DMS79 treated with DMSO at 0.1 percent for 48 hours (cell line): Measurements from ENCODE around the gene SYTL4.

ENCODE experiments used
- DNase-seq: peaks from one replicate; lab custom pipeline; 2025; lab: John Stamatoyannopoulos, UW

Gene SYTL4

DNA sequence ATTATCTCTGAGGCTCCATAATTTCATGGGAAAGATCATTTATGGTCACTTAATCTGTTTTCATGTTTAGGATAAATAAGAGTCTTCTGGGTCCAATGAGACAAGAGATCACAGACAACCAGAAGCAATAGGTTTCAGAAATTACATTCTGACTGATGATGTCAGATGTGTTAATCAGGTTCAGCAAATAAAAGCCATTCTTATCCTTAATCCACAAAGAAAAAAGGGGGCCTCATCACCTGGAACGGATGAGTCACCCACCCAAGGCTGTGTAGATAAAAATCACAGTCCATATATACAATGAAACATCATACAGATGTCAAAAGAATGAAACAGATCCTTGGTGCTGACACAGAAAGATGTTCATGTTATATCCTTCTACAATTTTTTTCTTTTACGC, 36.6 kb downstream of the SYTL4 start:
- no peak for DNase-seq

DNA sequence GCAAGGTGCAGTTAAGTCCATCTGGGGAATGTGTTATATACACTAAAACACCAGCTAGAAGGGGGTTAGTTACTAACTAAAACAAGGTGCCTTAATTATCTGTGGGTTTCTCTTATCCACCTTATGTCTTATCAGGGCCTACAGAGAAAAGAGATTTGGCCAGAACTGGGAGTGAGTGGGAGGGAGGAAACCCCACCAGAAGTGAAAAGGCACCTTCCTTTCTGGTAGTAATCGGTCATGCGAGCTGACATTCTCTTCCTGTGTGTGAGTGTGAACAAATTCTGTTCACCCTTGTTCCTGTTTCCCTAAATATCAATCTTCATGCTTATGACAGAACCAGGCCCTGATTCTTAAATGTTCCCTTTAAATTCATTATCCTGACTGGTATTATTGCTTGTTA, 44.4 kb downstream of the SYTL4 start:
- DNase-seq = no peak

DNA sequence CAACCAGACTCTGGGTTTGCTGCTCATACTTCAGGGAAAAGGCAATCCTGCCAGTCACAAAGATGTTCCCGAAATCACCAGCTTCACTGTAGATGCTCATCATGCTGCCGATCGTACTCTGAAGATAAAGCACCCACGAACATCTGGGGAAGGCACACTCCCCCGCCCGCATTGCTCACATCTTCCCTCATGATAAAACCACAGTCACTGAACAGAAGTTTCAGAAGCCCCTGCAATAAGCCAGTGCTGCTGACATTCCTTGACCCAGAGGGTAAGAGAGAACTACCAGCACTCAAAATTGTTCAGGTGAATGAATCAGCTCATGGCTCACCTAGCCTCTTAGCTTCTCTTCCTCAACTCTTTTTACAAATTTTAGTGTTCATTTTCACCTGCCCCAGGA, 44.8 kb downstream of the SYTL4 start:
- no peak for DNase-seq

DNA sequence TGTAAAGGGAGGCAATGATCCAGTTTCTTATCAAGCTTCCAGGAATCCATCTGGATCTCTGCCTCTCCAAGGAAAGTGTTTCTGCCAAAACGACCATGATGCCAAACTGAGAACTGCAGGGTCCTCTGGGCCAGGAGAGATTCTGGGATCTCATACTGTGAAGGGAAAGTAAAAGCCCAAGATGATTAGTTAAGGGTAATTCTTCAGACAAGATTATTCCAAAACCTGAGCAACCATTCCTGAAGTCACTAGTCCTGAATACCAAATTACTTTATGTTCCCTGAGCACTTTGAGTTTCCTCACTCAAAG, 46.0 kb downstream of the SYTL4 start:
- no peak for DNase-seq

DNA sequence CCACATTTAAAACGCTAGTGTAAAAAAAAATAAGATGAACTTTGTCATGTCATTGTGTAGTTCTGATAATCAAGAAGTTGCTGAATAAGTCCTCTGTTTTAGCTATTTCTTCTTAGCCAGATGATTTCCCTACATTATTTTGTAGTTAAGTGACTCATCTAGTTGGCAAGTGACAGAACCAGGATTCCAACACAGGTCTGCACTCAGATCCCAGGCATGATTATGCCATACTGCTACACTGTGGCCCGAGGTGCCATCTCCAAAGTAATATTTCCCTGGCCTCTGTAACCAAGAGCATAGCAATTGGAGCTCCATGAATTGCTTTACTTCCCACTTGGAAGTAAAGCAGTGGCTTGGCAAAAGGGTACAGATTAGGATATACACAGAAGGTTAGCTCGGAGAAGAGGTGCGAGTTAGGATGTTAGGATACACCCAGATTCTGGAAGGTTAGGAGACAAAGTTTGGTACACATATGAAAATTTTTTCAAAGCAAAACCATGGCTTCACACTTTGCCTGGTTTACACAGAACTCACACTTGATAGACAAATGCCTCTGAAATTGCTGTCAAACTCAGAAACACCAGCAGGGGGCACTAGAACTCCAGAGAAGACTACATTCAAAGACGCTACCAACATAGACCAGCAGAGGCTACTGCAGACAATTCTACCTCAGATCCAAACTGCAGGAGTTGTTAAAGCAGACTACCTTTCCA, 46.5 kb downstream of the SYTL4 start:
- peak; percentile 58 for DNase-seq

DNA sequence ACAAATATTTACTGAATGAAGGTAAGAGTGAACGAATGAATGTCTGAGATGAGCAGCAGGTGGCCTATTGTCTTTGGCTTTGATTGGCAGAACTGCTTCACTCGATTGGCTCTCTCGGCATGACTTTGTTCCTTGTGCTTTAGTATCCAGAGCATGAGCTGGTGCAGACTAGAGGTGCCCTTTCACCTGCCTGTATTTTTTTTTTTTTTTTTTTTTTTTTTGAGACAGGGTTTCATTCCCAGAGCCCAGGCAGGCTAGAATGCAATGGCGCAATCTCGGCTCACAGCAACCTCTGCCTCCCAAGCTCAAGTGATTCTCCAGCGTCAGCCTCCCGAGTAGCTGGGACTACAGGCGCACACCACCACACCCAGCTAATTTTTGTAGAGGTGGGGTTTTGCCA, 49.0 kb downstream of the SYTL4 start:
- DNase-seq = no peak

DNA sequence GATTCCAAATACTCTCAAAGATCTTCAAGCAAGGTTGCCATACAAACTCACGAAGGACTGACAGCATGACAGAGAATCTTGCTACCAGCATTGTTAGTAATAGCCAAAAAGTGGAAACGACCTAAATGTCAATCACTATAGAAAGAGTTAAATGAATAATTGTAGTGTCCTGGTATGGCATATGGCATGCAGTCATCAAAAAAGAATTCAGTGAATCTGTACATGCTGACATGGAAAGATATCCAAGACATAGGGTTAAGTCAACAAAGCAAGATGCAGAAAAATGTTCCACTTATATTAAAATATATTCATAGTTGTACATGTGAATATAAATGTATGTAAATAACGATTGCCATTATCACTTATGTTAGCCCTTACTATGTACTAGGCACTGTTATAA, 50.3 kb downstream of the SYTL4 start:
- no peak for DNase-seq

DNA sequence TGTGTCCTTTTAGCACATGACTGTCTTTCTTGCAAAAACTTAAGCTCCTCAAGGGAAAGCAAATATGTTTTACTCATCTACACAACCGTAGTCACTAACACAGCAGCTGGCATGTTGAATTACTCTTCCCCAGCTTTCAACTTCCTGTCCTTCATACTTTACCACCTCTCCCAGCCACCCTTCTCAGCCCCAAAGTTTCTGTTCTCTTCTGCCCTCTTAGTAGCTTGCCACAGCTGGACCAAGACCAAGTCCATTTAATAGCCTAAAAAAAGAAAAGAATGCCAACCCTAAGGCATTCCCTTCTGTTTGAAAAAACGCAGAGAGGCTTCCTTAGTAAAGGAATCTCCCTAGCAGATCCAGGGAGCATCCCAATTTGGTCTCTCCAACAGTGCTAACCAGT, 51.2 kb downstream of the SYTL4 start:
- DNase-seq = no peak

DNA sequence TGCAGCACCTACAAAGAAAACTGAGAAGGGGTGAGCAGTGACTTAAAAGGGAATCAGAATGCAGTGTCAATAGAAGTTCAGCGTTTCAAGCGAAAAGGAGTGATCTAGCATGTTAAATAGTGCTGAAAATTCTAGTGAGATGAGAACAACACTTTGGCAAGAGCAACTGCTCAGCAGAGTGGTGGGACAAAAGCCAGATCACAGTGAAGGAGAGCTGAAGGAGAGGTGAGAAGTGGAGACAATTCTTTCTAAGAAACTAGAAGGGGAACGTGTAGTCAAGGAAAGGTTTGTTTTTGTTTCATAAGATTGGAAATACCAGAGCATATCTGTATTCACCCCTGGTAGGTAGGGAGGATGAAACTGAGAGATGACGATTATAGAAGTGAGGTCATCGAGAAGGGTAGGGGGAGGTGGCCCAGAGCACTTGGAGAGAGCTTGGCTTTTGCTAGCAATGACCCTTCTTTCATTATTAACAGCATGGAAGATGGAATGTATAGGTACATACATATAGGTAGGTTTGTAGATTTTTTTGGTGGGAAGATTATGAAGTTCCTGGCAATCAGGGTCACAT, 54.2 kb downstream of the SYTL4 start:
- DNase-seq = no peak

DNA sequence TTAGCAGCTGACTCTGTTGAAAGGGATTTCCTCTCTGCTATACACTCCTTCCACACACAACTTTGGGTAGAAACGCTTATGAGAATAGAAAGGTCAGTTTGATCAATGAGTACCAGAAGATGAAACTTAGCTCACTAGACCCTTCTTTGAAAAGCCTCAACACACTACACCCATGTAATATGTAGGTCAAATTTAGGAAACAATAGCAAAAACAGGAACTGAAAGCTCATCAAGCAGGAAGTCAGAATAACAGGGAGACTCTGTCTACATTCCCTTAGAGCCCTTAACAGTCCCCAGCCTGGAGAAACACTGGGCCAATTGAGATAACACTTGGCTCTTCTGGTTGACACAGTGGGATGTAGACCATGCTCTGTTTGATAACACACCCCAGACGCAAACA, 57.2 kb downstream of the SYTL4 start:
- DNase-seq = no peak

DNA sequence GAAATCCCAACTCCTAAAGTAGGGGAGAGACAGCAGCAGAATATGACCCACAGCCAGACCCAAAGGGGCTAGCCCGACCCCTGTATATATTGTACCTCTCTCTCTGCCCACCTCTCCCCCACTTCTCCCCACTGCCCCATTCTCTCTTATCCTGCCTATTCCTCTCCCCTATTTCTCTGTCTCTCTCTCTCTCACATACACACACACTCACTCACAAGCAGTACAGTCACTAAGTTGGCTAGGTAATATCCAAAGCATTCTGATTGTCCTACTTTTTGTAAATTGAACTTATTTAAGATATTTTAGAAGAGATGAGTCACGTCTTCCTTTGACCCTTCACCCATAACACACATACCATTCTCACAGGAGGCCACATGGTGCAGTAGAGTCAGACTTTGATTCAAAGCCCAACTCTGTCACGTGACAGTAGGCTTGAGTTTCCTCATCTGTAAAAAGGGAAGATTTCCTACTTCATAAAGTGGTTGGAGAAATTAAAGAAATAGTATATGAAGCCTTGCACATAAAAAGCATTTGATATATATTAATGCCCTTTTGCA, 58.4 kb downstream of the SYTL4 start:
- DNase-seq = no peak

DNA sequence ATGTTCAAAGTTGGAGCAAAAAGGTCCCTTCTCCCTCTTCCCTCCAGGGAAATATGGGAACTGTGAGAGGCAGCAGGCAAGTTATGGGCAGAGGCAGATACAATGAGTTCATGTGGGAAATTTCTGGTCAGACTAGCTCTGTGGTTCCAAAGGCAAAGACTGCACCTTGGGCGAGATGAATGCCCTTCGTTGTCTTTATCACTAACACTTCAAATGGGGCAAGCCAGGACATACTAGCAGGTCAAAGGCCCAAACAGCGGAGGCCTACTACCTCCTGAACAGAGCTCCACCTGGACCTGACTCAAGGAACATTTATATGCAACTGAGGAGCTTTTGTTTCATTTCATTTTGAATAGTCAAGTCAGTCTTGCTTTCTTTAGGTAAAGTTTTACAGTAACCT, 59.0 kb downstream of the SYTL4 start:
- no peak for DNase-seq

DNA sequence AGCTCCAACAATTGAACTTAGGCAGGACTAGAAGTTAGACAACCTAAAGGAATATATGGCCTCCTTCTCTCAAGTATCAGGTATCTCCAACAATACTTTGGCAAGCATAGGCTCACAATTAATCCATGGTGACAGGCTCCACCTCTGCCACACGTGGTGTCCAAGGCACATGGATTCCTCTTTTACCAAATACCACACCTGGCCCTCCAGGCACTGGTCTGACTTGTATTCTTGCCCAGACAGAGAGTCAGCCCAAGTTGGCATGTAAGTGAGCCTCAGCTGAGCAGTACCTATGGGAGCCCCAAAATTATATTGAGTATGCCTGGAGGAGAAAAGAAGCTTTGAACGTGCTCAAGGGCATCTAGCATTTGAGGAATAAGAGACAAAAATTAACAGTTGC, 68.3 kb downstream of the SYTL4 start:
- no peak for DNase-seq

DNA sequence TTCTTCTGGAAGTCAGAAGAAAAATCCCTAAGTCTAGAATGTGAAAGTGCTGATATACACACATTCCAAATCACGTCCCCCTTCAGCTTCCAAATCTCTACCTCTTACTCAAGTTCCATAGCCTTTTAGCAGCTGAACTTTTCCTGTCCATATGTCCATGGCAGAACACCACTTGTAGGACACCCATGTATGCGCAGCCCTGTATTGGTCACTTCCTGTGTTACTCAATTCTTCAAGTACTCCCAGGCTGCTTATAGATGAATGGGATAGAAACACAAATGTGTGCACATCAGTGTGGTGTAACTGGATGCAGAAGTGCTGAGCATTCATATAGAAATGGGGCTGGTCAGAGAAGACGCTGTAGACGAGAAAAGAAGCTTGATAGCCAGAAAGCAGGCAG, 69.1 kb downstream of the SYTL4 start:
- DNase-seq = no peak

DNA sequence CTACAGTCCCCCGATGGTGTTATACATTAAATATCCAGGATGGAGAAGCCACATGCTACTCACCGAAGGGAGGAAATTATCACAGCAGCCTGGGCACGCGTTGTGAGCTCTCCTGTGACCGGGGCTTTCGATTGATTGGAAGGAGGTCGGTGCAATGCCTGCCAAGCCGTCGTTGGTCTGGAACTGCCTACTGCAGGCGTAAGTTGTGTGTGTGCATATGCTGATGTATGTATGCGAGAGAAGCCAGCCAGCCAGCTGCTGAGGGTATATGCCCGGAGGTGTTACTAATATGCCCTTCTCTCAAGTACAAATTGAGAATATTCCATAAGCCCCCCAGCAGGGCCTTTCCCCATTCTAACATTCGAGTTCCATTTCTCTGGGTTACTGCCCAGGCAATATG, 69.8 kb downstream of the SYTL4 start:
- DNase-seq = no peak

DNA sequence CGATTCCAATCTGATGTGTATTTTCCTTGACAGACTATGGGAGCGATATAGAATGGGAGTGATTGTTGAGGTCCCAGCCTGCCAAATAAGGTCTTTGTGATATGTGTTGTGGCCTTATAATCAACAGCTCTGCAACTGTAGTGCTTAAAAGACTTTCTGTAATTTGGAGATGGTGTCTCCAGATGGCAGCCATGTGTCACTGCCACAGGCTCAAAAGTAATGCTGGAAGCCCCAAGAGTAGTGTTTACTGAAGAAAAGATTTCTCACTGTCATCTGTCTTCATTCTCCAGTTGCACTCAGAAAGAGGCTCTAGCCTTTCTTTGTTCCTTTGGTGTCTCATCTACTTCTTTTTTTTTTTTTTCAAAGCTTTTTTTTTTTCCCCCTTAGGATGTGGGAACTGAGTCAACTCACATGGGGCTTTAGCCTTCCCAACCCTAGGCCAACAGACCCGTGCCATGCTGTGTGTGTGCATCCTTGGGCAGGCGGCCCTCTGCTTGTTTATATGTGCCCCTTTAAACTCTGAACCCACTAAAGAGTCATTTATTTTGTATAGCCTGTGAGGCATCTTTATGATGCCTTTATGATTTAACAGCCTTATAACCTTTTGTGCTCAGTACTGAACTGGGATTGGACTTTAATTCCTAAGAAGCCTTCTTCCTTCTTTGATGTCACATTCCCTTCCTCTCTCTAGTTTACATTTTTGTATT, 72.3 kb downstream of the SYTL4 start:
- no peak for DNase-seq

DNA sequence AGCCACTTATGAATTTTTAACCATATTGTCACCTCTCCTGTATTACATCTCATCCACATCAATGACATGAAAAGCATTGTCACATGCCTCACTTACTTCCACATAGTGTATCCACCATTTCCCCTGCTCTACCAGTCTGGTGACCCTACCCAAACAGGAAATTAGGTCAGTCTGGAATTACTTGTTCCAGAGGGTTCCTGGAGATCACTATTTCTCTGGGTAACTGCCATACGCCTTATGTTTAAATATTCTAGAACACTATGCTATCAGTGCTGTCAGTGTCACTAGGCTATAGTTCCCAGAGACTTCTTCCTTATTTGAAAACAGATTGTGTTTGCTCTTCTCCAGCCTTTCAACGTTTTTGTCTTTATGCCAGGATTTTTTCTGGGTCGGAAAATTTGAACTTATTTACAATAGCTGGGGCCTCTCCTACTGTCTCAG, 73.0 kb downstream of the SYTL4 start:
- DNase-seq = no peak

DNA sequence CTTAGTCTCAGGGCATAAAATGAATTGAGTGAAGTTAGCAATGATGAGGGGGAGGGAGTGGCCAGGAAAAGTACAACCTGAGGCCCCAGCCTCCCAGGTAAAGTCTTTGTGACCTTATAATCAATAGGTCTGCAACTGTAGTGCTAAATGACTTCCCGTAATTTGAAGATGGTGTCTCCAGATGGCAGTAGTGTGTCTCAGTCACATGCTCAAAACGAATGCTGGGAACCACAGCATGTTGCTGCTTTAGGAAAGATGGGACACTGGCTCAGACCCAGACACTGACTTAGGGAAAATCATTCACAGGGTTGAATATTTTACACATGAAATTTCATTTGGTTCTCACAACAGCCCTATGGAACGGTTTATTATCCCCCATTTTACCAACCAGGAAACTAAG, 77.7 kb downstream of the SYTL4 start:
- no peak for DNase-seq

DNA sequence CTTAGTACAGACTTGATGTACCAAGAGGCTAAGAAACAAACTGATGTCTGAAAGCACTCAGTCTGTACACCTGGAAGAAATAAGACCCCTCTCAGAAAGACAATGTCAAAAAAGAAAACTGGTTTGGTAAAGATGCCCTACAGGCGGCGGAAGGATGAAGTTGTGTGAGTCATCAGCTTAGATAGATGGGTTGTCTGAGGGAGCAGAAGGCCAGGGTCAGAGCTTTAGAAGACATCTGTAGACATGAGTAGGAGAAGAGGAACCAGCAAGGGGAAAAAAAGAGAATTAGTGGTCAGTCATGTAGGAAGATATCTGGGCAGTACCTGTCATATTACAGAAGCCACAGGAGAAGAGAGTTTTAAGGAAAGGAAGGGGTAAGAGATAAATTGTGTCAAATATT, 79.7 kb downstream of the SYTL4 start:
- DNase-seq = no peak

DNA sequence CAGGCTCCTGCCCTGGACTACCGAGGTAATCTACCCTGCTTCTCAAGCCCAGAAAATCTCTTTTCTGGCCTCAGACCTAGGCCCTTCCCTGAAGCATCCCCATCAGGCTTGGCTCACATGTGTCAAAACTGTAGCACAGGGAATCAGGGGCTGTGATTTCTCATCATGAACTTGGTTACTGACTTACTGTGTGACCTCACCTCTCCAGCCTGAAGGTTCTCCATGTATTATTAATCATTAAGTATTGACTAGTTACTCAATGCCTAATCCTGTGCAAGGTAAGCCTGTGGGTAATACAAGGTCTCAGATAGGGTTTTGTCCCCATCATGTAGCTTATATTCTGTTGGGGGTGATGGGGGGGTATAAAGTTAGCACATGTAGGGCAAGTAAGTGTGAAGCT, 81.1 kb downstream of the SYTL4 start:
- DNase-seq = no peak

DNA sequence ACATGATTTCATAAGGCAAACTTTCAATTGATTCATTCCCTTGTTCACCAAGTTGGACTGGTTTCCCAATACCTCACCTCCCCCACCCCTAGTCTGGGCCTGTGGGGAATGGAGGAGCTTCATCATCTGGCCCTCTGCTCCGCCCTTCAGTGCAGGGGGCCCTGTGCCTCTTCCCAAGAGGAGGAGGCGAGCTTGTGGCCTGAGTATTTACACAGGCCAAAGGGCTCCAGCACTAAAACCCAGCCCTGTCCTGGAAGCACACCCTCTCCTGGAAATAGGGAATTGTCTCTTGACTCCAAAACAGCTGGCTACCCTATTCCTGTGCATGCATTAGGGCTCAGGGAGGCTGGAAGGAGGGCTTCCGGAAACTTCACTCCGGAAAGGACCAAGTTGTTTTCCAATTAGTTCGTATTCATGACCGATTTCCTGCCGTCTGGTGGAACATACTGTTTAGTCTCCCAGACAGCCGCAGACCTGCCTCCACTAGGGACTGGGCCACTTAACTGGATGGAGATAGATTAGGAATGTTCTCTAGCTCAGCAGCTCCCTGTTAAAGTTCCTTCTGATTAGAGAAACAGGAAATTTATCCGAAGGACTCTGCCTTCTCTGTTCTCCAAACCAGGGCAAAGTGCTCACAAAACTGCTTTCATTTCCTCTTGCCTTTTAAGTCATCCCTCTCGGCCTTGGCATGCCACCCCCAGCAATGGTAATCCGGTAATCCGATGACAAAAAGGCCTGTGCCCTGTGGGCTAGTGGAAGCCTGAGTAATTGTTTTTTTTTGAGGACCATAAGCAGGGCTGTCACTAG, 82.2 kb downstream of the SYTL4 start:
- DNase-seq = no peak
